ENCODE data around the gene RAP1B. TPM values are rescaled to one million over a fixed set of nuclear protein-coding genes. Genes with fewer than 3 reads are reported as not detected.

Gene RAP1B
- total RNA-seq, 1 donor from 2014 or later = 48.6 TPM

GRCh38 chr12:68609998-68610369 is 715 bp upstream of the RAP1B start:
- DNase-seq (ENCODE audit: low spot score) = no peak

GRCh38 chr12:68611094-68611805 is 551 bp downstream of the RAP1B start:
- intact Hi-C loops (cut with DNase I) = loop anchor here (2.0 to 5.0 kb wide), 6 partner anchors 74 to 279 kb away; partner anchors contain the start of genes MDM1, MDM2 and NUP107
- peak; percentile 83 for DNase-seq (ENCODE audit: low spot score)

More at GRCh38 chr12:68609998-68610369, 715 bp upstream of the RAP1B start:
- intact Hi-C loops (cut with DNase I) = loop anchor here (2.0 to 5.0 kb wide), 6 partner anchors 73 to 278 kb away; partner anchors contain the start of genes MDM1, MDM2 and NUP107

DNA sequence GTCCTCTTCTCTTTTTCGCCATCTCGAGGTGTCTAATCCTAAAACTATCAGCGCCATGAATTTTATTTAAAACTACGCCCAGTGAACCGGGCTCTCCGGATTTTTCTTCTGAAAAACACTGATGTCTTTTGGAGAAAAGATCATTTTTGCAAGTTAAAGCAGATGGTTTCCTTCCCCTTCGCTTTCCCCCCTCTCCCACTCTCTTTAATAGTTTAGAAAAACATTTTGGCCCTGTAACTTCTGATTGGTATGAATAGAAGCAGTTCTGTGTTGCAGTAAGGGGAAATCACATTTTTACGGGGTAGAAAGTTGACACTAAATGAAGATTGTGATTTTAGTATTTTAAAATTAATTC is 1.1 kb downstream of the RAP1B start:
- intact Hi-C loops (cut with DNase I) = loop anchor here (2.0 to 5.0 kb wide), 6 partner anchors 74 to 279 kb away; partner anchors contain the start of genes MDM1, MDM2 and NUP107

DNA sequence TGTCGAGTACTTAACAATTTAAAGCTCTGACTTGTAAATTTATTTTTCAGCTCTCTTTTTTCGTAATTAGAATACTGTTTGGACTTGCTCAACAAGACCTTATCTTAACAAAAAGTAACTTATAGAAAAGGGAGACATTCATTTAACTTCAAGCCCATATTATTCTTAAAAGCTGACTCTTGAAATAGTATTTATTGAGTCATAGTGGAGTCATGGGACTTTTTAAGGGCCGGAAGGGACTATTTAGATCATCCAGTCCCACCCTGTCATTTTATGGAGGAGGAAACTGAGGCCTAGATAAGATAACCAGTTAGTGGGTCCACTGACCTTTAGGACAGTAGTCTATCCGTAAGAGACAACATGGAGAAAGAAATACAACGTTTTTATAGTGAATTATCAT is 1.5 kb downstream of the RAP1B start:
- no peak for DNase-seq (ENCODE audit: low spot score)
- intact Hi-C loops (cut with DNase I) = loop anchor here (5.0 kb wide), 4 partner anchors 75 to 280 kb away; partner anchors contain the start of genes MDM1 and MDM2

More for the DNA sequence above, 1.1 kb downstream of the RAP1B start:
- DNase-seq (ENCODE audit: low spot score) = no peak

- intact Hi-C loops (cut with DNase I) = loop anchor here (5.0 kb wide), 4 partner anchors 75 to 280 kb away; partner anchors contain the start of genes MDM1 and MDM2
Observed at GRCh38 chr12:68612697-68613096, 2.0 kb downstream of the RAP1B start.

GRCh38 chr12:68613209-68613904 is 2.7 kb downstream of the RAP1B start:
- intact Hi-C loops (cut with DNase I) = loop anchor here (5.0 kb wide), 4 partner anchors 76 to 281 kb away; partner anchors contain the start of genes MDM1 and MDM2
- no peak for DNase-seq (ENCODE audit: low spot score)

More at GRCh38 chr12:68612697-68613096, 2.0 kb downstream of the RAP1B start:
- no peak for DNase-seq (ENCODE audit: low spot score)

DNA sequence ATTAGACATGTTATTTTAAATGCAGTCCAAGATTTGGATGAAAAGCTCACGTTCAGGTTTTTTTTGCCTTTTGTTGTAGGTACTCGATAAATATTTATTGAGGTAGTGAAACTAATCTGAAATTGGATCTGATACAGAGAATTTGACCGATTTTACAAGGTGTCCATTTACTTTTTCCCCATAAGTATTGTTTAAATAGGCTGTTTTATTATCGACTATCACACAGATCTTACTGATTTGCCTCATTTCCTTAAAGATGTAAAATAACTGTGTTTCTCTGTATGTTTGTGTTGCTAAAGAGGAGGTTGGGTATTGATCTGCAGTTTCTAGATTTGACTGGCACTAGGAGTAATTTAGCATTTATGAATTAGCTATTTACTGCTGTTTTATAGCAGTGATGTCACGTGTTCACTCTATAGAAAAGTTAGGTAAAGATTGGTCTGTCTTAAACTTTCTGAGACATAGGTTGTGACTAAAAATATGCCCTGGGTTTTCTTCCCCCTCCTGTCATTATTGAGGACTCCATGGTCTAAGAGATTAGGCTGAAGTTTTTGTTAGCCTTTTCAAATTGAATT is 3.5 kb downstream of the RAP1B start:
- DNase-seq (ENCODE audit: low spot score) = no peak
- intact Hi-C loops (cut with DNase I) = loop anchor here (5.0 kb wide), 4 partner anchors 77 to 282 kb away; partner anchors contain the start of genes MDM1 and MDM2

DNA sequence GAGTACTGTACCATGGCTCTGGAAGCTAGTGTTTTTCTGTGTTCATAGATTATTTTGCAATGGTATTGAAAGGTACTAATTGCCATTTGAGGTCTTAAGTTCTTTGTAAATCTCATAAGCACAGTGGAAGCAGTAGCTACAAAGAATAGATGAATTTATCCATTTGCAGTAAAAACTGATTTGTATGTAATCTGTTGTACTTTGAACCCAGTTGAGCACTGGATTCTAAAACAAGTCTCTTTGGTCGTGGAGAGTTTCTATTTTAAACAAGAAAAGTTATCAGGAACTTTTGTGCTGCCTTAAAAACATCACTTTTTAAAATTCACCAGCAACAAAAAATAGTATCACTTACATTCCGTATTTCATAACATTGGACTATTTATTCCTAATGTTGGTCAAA is 4.1 kb downstream of the RAP1B start:
- intact Hi-C loops (cut with DNase I) = loop anchor here (5.0 kb wide), 4 partner anchors 77 to 282 kb away; partner anchors contain the start of genes MDM1 and MDM2

DNA sequence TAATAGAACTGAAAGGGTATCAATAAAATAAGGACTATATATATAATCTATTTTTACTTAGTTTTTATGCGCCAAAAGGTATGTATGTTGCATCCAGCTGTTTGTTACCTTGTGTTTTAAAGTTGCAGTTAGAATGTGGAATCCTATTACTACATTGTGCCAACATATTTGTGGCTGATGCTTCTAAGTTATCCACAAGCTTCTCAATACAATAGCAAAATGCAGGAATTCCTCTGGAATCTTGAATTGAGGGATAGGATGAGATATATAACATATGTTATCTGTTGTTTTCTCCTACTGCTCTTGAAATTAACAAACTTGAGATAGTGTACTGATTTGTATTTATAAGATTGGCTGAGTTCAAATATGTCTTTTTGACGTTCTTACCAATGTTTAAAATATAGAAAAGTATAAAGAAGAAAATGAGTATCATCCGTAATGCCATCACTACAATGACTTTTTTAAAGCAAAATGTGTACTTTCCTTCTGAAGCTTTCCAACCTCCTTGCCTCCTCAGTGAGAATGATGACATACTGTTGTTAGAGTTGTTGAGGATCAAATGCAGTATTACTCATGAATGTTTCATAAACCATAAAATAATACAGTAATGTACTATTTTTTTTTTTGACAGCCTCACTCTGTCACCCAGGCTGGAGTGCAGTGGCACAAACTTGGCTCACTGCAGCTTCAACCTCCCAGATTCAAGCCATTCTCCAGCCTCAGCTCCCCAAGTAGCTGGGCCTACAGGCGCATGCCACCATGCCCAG is 6.6 kb downstream of the RAP1B start:
- intact Hi-C loops (cut with DNase I) = no loop called here
- no peak for DNase-seq (ENCODE audit: low spot score)

More for the DNA sequence above, 4.1 kb downstream of the RAP1B start:
- no peak for DNase-seq (ENCODE audit: low spot score)

- DNase-seq (ENCODE audit: low spot score) = no peak
- intact Hi-C loops (cut with DNase I) = no loop called here
Observed at GRCh38 chr12:68619541-68619940, 8.8 kb downstream of the RAP1B start.

DNA sequence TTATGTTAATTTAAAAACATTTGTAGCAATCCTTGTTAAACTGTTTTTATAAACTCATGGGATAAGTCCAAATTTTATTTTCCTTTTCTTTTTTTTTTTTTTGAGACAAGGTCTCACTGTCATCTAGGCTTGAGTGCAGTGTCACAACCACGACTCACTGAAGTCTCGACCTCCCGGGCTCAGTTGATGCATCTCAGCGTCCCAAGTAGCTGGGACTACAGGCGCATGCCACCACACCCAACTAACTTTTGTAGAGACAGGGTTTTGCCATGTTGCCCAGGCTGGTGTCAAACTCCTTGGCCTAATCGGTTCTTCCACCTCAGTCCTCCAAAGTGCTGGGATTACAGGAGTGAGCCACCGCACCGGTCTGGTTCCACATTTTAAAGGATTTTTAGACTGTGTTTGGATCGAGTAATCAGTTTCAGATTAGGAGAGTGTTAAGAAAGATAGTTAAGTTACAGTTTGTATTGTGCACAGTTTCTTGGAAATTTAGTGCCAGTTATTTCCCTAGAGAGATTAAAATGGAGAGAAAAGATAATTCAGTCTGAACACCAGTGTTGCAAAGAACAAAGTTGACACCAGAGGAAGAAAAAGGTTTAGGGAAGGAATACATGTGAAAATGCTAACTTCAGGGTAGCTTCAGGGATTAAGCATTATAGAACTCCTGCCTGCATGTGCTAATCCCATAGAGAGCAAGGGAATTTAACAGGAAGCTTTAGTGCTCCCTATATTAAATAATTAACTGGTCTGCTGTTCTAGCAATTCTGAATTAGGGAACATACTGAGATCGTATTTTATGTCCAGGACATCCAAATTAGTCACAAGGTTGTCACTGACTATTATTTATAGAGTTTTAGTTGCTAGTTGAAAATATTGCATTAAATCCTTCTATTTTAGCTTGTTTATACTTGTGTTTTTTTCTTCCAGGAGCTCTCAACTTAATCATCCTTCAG is 10.1 kb downstream of the RAP1B start:
- intact Hi-C loops (cut with DNase I) = no loop called here
- DNase-seq (ENCODE audit: low spot score) = no peak

DNA sequence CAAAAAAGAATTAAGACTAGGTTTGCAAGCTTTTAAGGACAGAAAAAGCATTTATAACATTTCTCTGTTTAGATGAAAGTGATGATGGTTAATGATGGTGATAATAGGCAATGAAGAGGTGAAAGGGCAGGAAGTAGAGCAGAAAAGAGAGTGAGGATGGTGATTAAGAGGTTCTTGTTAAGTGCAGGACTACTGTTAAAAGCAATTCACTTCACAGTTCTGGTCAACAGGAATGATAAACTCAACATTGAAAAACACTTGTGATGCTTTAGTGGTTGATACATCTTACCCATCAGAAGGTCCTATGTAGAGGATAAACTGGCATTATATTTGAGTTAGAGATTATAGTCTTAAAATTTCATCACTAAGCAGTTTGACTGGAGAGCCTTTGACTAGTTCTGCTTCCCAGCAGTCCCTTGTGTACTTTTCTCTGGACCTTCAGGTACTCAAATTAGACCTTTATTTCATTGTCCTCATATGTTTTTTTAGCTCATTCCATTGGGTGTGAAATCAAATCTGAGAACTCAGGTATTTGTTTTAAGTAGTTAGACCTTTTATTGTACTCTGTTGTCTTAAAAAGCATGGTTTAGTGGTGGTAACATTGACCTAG is 10.9 kb downstream of the RAP1B start:
- no peak for DNase-seq (ENCODE audit: low spot score)
- intact Hi-C loops (cut with DNase I) = no loop called here

DNA sequence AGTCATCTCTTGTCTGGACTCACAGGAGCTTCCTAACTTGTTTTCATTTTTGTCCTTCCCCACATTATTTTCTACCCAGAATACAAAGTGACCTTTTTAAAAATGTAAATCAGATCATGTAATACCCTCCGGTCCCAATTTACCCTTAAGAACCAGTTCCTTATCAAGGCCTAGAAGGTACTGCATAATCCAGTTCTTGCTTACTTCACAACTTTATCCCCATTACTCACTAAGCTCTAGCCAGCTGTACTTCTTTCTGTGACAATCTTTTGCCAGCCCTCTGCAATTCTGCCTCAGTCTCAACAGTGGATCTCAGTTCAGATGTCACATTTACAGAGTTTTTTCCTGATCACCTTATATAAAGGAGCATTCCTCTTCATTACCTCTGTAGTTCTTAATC is 11.6 kb downstream of the RAP1B start:
- intact Hi-C loops (cut with DNase I) = no loop called here
- no peak for DNase-seq (ENCODE audit: low spot score)

GRCh38 chr12:68623059-68623458 is 12.4 kb downstream of the RAP1B start:
- intact Hi-C loops (cut with DNase I) = no loop called here
- DNase-seq (ENCODE audit: low spot score) = no peak

GRCh38 chr12:68623984-68624383 is 13.3 kb downstream of the RAP1B start:
- no peak for DNase-seq (ENCODE audit: low spot score)
- intact Hi-C loops (cut with DNase I) = no loop called here

DNA sequence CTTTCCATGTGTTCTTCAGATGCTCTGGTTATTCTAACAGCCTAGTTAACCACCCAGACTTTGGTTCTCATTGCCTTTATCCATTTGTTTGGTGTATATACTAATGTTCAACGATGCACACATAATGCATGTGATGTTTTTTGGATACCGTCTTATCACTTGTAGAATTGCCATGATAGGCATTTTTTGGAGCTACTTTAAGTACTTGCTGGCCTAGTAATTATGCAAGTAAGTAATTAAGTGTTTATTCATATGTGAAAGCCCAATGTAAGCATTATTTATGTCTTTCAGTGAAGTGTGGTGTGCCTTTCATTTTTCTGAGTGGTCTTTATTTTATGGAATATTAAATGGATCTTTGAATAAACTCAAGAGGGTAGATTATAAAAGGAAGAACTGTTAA is 14.2 kb downstream of the RAP1B start:
- intact Hi-C loops (cut with DNase I) = no loop called here
- DNase-seq (ENCODE audit: low spot score) = no peak

- no peak for DNase-seq (ENCODE audit: low spot score)
- intact Hi-C loops (cut with DNase I) = no loop called here
Observed at GRCh38 chr12:68627673-68628319, 17.1 kb downstream of the RAP1B start.

Data from cardiac septum (tissue), 1 donor.